GM12878 (cell line): ENCODE measurements around the gene GET3. TPM values are rescaled to one million over a fixed set of nuclear protein-coding genes. Genes with fewer than 3 reads are reported as not detected.
A peak's percentile ranks its signal among the peaks of the same experiment; 100 is the strongest.

ENCODE experiments used
- BACH1 ChIP-seq: fragments of 450-650 bp; IDR thresholded peaks from 2 replicates; pipeline ENCODE4 v1.6.1; 2017; ENCODE audit warnings: mild to moderate bottlenecking, borderline replicate concordance
- BCL11A ChIP-seq: IDR thresholded peaks from 2 replicates; pipeline ENCODE4 v1.6.1; 2011; ENCODE audit warnings: low read depth, low read length
- CBFB ChIP-seq: IDR thresholded peaks from 2 replicates; pipeline ENCODE4 v1.6.1; 2016; ENCODE audit warnings: antibody characterized with exemption, low read depth
- CHD1 ChIP-seq: IDR thresholded peaks from 2 replicates; pipeline ENCODE4 v1.6.1; 2012; ENCODE audit warnings: low read depth, low read length, improper control_type of control experiment
- CHD4 ChIP-seq: fragments of 200-600 bp; sonication (generic); IDR thresholded peaks from 2 replicates; pipeline ENCODE4 v1.6.1; 2016; ENCODE audit warnings: mild to moderate bottlenecking
- EZH2 ChIP-seq: IDR thresholded peaks from 2 replicates; pipeline ENCODE4 v1.6.1; 2012; ENCODE audit warnings: low read depth, mild to moderate bottlenecking, control low read depth, inconsistent platforms, low read length, borderline replicate concordance; ENCODE audit not compliant: control insufficient read depth
- KAT2A ChIP-seq: conservative IDR thresholded peaks from 2 replicates; pipeline ENCODE4 v1.6.1; 2011; ENCODE audit warnings: low read depth, low read length; ENCODE audit not compliant: control insufficient read depth
- KDM1A ChIP-seq: fragments of 200-600 bp; sonication (generic); IDR thresholded peaks from 2 replicates; pipeline ENCODE4 v1.6.1; 2016; ENCODE audit warnings: borderline replicate concordance
- MEF2B ChIP-seq: fragments of 450-650 bp; IDR thresholded peaks from 2 replicates; pipeline ENCODE4 v1.6.1; 2018; ENCODE audit warnings: mild to moderate bottlenecking, moderate library complexity; ENCODE audit not compliant: partially characterized antibody, poor library complexity, severe bottlenecking
- MTA2 ChIP-seq: fragments of 450-650 bp; IDR thresholded peaks from 2 replicates; pipeline ENCODE4 v1.6.1; 2016; ENCODE audit warnings: low read depth, mild to moderate bottlenecking, moderate library complexity
- NFYB ChIP-seq: IDR thresholded peaks from 2 replicates; pipeline ENCODE4 v1.6.1; 2011; ENCODE audit warnings: low read depth, mild to moderate bottlenecking, low read length, improper control_type of control experiment, moderate library complexity; ENCODE audit not compliant: insufficient read depth
- POLR2AphosphoS5 ChIP-seq: IDR thresholded peaks from 2 replicates; pipeline ENCODE4 v1.6.1; 2011; ENCODE audit warnings: mild to moderate bottlenecking, low read length, inconsistent platforms
- SREBF2 ChIP-seq: IDR thresholded peaks from 2 replicates; pipeline ENCODE4 v1.6.1; 2012; ENCODE audit warnings: mild to moderate bottlenecking, low read length
- TAF1 ChIP-seq: IDR thresholded peaks from 2 replicates; pipeline ENCODE4 v1.6.1; 2011; ENCODE audit warnings: mild to moderate bottlenecking, low read depth, low read length, borderline replicate concordance
- YBX1 ChIP-seq: fragments of 450-650 bp; IDR thresholded peaks from 2 replicates; pipeline ENCODE4 v1.6.1; 2016; ENCODE audit warnings: antibody characterized with exemption
- ZNF24 ChIP-seq: fragments of 450-650 bp; IDR thresholded peaks from 2 replicates; pipeline ENCODE4 v1.6.1; 2017; ENCODE audit warnings: antibody characterized with exemption, mild to moderate bottlenecking
- ZNF622 ChIP-seq: fragments of 450-650 bp; IDR thresholded peaks from 2 replicates; pipeline ENCODE4 v1.6.1; 2017; ENCODE audit warnings: mild to moderate bottlenecking, inconsistent platforms
- polyA plus RNA-seq, 11 experiments: library from polyadenylated mRNA; depleted of rRNA in 4 of 11; unstranded in 6 of 11; stranded (reverse) in 5 of 11; fragments of >200 nt; fragmentation: Nextera tagmentation in 4 of 11; fragmentation: Illumina TruSeq in 1 of 11; extraction: Ambion mirVana in 4 of 11; extraction: Trizol in 1 of 11; gene quantifications; 1 replicate in 1 of 11; 2 replicates in 10 of 11; pipeline versions ENCODE4 v1.2.1 to v1.2.3, GENCODE V29; 2011 to 2016; ENCODE audit warnings: inconsistent platforms in 2 of 11, missing spikeins in 2 of 11, low read depth in 1 of 11
- total RNA-seq, 4 experiments: library from RNA; depleted of rRNA in 3 of 4; stranded (reverse); fragments of >200 nt in 3 of 4; fragmentation: Illumina TruSeq in 1 of 4; extraction: Trizol in 1 of 4; gene quantifications; 2 replicates each; pipeline versions ENCODE4 v1.2.1 to v1.2.3, GENCODE V29; 2013 to 2021
- TF ChIP-seq, protein P1 (sequence below): IDR thresholded peaks from 2 replicates; pipeline ENCODE4 v1.6.1; 2012; ENCODE audit warnings: mild to moderate bottlenecking, low read depth, low read length
- TF ChIP-seq, protein P2 (sequence below): fragments of 450-650 bp; formaldehyde crosslinking; IDR thresholded peaks from 2 replicates; pipeline ENCODE4 v1.5.0; 2022; ENCODE audit warnings: mild to moderate bottlenecking, missing genetic modification characterization
- TF ChIP-seq, protein P3 (sequence below): fragments of 450-650 bp; IDR thresholded peaks from 2 replicates; pipeline ENCODE4 v1.6.1; 2018; ENCODE audit warnings: borderline replicate concordance, mild to moderate bottlenecking; ENCODE audit not compliant: partially characterized antibody

GET3 gene
- total and polyA plus RNA-seq, 10 of the 15 experiments (the other 5 are each of a cell fraction or from before 2014, with no cell fraction given) = 14.5 to 144 (median 97.2) TPM

DNA sequence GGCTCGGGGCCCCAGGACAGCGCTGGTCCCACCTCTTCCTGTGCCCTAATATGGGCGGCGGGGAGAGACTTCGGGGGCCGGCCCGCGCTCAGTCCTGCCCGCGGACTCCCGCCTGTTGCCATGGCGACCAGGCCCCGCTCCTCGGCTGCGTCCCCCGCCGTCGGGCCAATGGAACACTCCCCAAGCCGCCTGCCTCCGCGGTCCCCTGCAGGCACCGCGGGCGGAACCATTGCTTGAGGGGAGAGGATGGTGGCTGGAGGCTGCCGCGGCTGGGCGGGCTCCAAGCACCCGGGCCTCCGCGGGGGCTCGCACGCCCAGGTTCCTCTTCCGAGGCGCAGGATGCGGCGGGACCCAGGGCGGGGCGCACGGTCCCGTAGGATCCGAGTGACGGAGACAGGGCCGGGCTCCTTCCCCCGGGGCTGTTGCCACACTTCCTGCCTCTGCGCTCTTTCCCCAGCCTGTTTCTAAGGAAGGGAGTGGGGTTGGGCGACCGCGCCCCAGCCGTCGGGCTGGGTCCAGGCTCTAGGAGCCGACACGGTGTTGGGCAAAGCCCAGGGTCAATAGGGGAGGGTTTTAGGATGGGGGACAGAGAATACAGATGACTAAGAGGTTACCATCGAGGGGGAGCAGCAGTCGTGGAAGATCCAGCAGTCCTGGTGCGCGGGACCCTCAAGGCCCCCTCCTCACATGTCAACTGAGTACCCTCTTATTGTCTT, 52.8 kb downstream of the GET3 start (continued):
- TF ChIP-seq, protein P1, sequence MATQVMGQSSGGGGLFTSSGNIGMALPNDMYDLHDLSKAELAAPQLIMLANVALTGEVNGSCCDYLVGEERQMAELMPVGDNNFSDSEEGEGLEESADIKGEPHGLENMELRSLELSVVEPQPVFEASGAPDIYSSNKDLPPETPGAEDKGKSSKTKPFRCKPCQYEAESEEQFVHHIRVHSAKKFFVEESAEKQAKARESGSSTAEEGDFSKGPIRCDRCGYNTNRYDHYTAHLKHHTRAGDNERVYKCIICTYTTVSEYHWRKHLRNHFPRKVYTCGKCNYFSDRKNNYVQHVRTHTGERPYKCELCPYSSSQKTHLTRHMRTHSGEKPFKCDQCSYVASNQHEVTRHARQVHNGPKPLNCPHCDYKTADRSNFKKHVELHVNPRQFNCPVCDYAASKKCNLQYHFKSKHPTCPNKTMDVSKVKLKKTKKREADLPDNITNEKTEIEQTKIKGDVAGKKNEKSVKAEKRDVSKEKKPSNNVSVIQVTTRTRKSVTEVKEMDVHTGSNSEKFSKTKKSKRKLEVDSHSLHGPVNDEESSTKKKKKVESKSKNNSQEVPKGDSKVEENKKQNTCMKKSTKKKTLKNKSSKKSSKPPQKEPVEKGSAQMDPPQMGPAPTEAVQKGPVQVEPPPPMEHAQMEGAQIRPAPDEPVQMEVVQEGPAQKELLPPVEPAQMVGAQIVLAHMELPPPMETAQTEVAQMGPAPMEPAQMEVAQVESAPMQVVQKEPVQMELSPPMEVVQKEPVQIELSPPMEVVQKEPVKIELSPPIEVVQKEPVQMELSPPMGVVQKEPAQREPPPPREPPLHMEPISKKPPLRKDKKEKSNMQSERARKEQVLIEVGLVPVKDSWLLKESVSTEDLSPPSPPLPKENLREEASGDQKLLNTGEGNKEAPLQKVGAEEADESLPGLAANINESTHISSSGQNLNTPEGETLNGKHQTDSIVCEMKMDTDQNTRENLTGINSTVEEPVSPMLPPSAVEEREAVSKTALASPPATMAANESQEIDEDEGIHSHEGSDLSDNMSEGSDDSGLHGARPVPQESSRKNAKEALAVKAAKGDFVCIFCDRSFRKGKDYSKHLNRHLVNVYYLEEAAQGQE = no peak
- TF ChIP-seq POLR2AphosphoS5 (peak; percentile 20), KAT2A (no peak), TAF1 (peak; percentile 56; the same call in 1 of the 2 replicates), BACH1 (peak; percentile 52; the same call in 1 of the 2 replicates), NFYB (no peak), BCL11A (no peak), SREBF2 (no peak), ZNF622 (no peak), CBFB (peak; percentile 52; the same call in 1 of the 2 replicates), CHD1 (peak; percentile 99), MEF2B (peak; percentile 77), EZH2 (no peak), CHD4 (no peak), YBX1 (no peak), ZNF24 (no peak), KDM1A (no peak), MTA2 (no peak; the same call in 1 of the 2 replicates)
- TF ChIP-seq, protein P2, sequence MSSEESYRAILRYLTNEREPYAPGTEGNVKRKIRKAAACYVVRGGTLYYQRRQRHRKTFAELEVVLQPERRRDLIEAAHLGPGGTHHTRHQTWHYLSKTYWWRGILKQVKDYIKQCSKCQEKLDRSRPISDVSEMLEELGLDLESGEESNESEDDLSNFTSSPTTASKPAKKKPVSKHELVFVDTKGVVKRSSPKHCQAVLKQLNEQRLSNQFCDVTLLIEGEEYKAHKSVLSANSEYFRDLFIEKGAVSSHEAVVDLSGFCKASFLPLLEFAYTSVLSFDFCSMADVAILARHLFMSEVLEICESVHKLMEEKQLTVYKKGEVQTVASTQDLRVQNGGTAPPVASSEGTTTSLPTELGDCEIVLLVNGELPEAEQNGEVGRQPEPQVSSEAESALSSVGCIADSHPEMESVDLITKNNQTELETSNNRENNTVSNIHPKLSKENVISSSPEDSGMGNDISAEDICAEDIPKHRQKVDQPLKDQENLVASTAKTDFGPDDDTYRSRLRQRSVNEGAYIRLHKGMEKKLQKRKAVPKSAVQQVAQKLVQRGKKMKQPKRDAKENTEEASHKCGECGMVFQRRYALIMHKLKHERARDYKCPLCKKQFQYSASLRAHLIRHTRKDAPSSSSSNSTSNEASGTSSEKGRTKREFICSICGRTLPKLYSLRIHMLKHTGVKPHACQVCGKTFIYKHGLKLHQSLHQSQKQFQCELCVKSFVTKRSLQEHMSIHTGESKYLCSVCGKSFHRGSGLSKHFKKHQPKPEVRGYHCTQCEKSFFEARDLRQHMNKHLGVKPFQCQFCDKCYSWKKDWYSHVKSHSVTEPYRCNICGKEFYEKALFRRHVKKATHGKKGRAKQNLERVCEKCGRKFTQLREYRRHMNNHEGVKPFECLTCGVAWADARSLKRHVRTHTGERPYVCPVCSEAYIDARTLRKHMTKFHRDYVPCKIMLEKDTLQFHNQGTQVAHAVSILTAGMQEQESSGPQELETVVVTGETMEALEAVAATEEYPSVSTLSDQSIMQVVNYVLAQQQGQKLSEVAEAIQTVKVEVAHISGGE (CRISPR knock-in tag) = no peak
- TF ChIP-seq, protein P3, sequence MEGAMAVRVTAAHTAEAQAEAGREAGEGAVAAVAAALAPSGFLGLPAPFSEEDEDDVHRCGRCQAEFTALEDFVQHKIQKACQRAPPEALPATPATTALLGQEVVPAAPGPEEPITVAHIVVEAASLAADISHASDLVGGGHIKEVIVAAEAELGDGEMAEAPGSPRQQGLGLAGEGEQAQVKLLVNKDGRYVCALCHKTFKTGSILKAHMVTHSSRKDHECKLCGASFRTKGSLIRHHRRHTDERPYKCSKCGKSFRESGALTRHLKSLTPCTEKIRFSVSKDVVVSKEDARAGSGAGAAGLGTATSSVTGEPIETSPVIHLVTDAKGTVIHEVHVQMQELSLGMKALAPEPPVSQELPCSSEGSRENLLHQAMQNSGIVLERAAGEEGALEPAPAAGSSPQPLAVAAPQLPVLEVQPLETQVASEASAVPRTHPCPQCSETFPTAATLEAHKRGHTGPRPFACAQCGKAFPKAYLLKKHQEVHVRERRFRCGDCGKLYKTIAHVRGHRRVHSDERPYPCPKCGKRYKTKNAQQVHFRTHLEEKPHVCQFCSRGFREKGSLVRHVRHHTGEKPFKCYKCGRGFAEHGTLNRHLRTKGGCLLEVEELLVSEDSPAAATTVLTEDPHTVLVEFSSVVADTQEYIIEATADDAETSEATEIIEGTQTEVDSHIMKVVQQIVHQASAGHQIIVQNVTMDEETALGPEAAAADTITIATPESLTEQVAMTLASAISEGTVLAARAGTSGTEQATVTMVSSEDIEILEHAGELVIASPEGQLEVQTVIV = peak; percentile 41
